ENCODE data around the gene SYNPO2L.

SYNPO2L gene

GRCh38 chr10:73601486-73601921, 54.3 kb downstream of the SYNPO2L start:
- peak; percentile 3 for DNase-seq

GRCh38 chr10:73597346-73597745, 58.5 kb downstream of the SYNPO2L start:
- peak; percentile 49 for DNase-seq

All from HCEC 1CT (cell line).